ENCODE data around the gene PRUNE2. TPM values are rescaled to one million over a fixed set of nuclear protein-coding genes. Genes with fewer than 3 reads are reported as not detected.
A peak's percentile ranks its signal among the peaks of the same experiment; 100 is the strongest.

Gene PRUNE2
- total and polyA plus RNA-seq, 12 donors, result 1.9 to 68.0 (median 11.2) TPM

DNA sequence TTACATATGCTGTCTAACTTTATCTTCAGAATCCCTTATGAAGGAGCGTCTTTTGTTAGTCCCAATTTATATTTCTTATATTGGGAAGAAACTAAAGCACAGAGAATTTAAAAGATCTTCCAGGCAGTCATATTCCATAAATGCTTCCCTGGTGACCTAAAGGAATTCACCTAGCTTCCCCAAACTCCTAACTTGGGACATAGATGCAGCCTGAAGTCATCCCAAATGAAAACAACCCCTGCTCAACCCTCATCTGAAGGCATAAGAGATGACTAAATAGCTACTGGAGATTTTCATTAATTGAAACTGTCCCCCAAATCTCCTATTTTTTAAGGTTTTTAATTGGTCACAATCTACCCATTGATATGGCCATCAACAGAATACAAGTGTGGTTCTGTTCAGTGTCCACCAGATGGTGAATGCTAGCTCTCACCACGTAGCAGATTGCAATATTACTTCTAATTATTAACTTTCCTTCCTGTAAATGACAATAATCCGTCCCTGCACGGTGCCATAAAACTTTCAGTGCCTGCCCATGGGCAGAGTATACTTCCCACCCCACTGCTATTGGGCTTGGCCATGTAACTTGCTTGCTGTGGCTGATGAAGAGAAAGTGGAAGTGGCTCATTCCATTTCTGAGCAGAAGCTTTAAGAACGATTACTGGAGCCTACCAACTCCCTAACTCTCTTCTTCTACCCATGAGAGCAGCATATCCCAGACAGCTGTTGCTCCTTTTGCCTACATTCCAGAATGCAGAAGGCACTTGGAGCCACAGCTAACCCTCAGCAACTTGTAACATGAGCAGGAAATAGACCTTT is 18.7 kb downstream of the PRUNE2 start:
- Histone ChIP-seq H3K27me3 (no peaks in the 10 kb centered on the region), H3K36me3 (replicated peaks in 1 of 2) (no peaks in the 10 kb centered on the region), H3K4me3 (no peak overlapping the region), H3K9me3 (replicated peaks in 1 of 3) (no peaks in the 10 kb centered on the region), H3K4me1 (replicated peaks in 1 of 2) (no peaks in the 10 kb centered on the region), H3K27ac (no peak overlapping the region)
- TF ChIP-seq POLR2A (IDR thresholded peaks at IDR 0.05), result no peak
- TF ChIP-seq, protein P1, sequence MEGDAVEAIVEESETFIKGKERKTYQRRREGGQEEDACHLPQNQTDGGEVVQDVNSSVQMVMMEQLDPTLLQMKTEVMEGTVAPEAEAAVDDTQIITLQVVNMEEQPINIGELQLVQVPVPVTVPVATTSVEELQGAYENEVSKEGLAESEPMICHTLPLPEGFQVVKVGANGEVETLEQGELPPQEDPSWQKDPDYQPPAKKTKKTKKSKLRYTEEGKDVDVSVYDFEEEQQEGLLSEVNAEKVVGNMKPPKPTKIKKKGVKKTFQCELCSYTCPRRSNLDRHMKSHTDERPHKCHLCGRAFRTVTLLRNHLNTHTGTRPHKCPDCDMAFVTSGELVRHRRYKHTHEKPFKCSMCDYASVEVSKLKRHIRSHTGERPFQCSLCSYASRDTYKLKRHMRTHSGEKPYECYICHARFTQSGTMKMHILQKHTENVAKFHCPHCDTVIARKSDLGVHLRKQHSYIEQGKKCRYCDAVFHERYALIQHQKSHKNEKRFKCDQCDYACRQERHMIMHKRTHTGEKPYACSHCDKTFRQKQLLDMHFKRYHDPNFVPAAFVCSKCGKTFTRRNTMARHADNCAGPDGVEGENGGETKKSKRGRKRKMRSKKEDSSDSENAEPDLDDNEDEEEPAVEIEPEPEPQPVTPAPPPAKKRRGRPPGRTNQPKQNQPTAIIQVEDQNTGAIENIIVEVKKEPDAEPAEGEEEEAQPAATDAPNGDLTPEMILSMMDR (IDR thresholded peaks at IDR 0.05), result peak in 1 of 6 experiments; percentile 10
- WGBS, 4 donors, result 72 to 78% (median 75%) methylated on average over 5 of the region's 5 CpGs
- no peak for DNase-seq
- intact Hi-C loops (cut with DNase I), result no loop called here

DNA sequence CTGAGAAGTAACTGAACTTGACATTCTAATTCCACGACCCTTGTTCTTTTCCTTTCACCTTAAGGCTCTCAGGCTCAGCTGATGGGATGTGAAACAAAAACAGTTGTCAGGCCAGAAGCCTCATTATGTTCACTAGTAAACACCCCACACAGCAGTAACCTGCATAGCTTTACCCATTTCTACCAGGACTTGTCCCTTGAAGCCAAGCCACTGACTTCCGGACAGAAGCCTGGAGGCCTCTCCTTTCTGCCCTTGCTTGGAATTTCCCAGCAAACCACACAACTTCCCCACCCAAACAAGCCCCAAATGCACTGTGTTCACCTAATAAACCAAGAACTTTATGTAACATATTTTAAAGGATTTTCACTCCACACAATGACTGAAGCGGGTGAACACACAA is 19.6 kb downstream of the PRUNE2 start:
- Histone ChIP-seq H3K27ac (no peak overlapping the region), H3K4me3 (no peak overlapping the region), H3K27me3 (no peaks in the 10 kb centered on the region), H3K9me3 (replicated peaks in 1 of 3) (no peaks in the 10 kb centered on the region), H3K4me1 (replicated peaks in 1 of 2) (no peaks in the 10 kb centered on the region), H3K36me3 (replicated peaks in 1 of 2) (no peaks in the 10 kb centered on the region)
- DNase-seq, result no peak
- intact Hi-C loops (cut with DNase I), result no loop called here
- WGBS, 4 donors, result 77 to 85% (median 83%) methylated on average over 3 of the region's 3 CpGs
- TF ChIP-seq, protein P1 (IDR thresholded peaks at IDR 0.05), result no peak
- TF ChIP-seq POLR2A (IDR thresholded peaks at IDR 0.05), result no peak

DNA sequence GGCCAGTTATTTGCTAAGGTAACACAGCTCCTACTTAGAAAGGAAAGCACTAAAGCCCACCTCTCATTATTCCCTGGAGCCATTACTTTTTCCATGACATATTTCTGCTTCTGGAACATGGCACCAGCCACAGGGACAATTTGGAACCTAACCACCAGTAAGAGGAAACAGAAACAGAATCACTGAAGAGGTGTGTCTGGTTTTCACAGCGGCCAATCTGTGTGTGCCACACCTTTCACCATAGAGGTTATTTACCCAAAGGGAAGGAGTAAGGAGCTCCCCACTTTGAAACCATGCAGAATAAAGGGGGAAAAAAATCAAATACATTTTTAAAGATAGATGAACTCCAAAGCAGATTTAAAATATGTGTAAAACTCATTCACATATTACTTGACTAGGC is 21.1 kb downstream of the PRUNE2 start:
- H3K9me3 ChIP-seq (replicated peaks in 1 of 3), result no peaks in the 10 kb centered on the region
- no peaks in the 10 kb centered on the region for H3K36me3 ChIP-seq (replicated peaks in 1 of 2)
- WGBS, 4 donors, result 87 to 95% (median 93%) methylated on average over 1 of the region's 1 CpG
- no peak overlapping the region for H3K27ac ChIP-seq
- no peaks in the 10 kb centered on the region for H3K4me1 ChIP-seq (replicated peaks in 1 of 2)
- H3K27me3 ChIP-seq, result no peaks in the 10 kb centered on the region
- intact Hi-C loops (cut with DNase I), result no loop called here
- no peak overlapping the region for H3K4me3 ChIP-seq
- no peak for DNase-seq
- no peak for TF ChIP-seq POLR2A (IDR thresholded peaks at IDR 0.05)
- TF ChIP-seq, protein P1 (IDR thresholded peaks at IDR 0.05), result no peak

DNA sequence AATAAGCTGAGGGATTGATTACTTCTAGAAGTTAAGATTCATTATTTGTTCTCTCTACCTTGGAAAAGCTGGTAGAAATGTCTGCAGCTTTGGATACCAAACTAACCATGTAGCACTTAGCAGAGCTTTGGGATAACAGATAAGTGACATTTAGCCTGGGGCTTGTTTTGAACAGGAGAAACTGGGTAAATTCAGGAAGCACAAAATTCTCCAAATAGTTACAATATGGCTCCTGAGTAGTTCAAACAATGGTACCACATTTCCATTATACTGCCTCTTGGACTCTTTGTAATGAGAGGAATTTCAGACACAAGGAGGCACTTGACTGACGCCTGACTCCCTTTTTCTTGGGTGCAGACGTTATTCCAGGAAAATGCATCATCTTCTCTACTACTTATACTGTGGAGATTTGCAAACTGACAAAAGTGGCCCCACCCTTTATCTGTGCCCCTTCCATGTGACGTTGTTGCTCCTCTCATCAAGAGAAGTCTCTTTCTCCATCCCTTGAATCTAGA is 22.5 kb downstream of the PRUNE2 start:
- TF ChIP-seq POLR2A (IDR thresholded peaks at IDR 0.05), result no peak
- TF ChIP-seq, protein P1 (IDR thresholded peaks at IDR 0.05), result no peak
- Histone ChIP-seq H3K4me1 (replicated peaks in 1 of 2) (no peaks in the 10 kb centered on the region), H3K4me3 (no peak overlapping the region), H3K27ac (no peak overlapping the region), H3K27me3 (no peaks in the 10 kb centered on the region), H3K9me3 (replicated peaks in 1 of 3) (no peaks in the 10 kb centered on the region), H3K36me3 (replicated peaks in 1 of 2) (no peaks in the 10 kb centered on the region)
- DNase-seq, result no peak
- intact Hi-C loops (cut with DNase I), result no loop called here
- WGBS, 4 donors, result 66 to 84% (median 82%) methylated on average over 3 of the region's 3 CpGs

Data from adrenal gland (tissue), 12 donors.